Activated CD4-positive, alpha-beta T cell treated with anti-CD3 and anti-CD28 coated beads, Interleukin-10, Interleukin-2, amounts not matched to agents 100 ng/mL and 50 ng/mL, durations not matched to agents 16 hours and 8 hours (primary cell): Measurements from ENCODE around the gene G6PD.
A peak's percentile ranks its signal among the peaks of the same experiment; 100 is the strongest.

ENCODE experiments used
- DNase-seq: peaks from one replicate; pipeline ENCODE4 v3.0.0-alpha.2; 2020

The G6PD gene

GRCh38 chrX:154486052-154486395, 60.6 kb downstream of the G6PD start:
- DNase-seq: peak; percentile 43

- DNase-seq: no peak
These were observed 61.2 kb downstream of the G6PD start for GRCh38 chrX:154485150-154486051.

GRCh38 chrX:154484255-154485149, 62.1 kb downstream of the G6PD start:
- peak; percentile 30 for DNase-seq

GRCh38 chrX:154483325-154483724, 63.3 kb downstream of the G6PD start:
- DNase-seq: no peak

GRCh38 chrX:154482786-154483185, 63.9 kb downstream of the G6PD start:
- DNase-seq: no peak

DNA sequence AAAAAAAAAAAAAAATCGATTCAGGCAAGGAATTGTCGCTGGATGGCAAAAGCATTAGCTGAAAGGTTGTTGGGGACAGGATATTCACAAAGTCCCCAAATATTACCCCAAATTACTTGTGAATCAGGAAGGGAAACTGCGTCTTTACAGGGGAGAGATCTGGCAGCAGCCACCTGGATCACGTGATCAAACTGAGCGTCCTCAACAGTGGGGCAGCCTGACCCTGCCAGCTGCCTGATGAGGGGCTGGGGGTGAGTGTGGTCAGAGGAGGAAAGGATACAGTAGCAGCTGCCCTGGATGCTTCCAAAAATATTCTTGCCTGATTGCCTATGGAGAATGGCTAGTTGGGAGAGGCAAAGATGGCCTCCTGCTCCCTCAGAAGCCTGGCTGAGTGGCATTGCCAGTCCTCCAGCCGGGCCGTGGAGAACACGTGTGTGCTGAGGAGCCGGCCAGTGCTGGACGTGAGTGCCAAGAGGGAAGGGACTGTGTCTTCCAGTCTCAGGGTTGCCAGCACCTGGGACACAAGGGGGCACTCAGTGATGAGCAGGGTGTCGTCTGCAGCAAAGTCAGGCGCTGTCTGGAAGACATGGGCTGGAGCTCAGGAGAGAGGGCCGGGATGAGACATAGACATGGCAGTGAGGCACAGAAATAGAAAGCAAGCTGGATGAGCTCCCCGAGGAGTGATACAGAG, 64.6 kb downstream of the G6PD start:
- DNase-seq: no peak
